H1 (cell line): ENCODE data around the gene CUX1. TPM values are rescaled to one million over a fixed set of nuclear protein-coding genes. Genes with fewer than 3 reads are reported as not detected.

ENCODE experiments used
- CTCF ChIA-PET: fragments of 300-600 bp; sonication (Branson Sonifier 250); formaldehyde crosslinking; loops from one replicate; lab custom pipeline; 2021; ENCODE audit not compliant: partially characterized antibody; lab: Charles Lee
- POLR2A ChIA-PET: fragments of 300-600 bp; sonication (Branson Sonifier 250); formaldehyde crosslinking; loops from one replicate; lab custom pipeline; 2021; ENCODE audit warnings: inconsistent platforms; ENCODE audit not compliant: partially characterized antibody; lab: Charles Lee
- DNase-seq, 2 experiments: peaks; one replicate each; pipeline versions ENCODE4 v3.0.0 to v3.0.0-alpha.2; 2010 to 2022; ENCODE audit warnings: low spot score in 2 of 2, low read depth in 1 of 2, mixed read lengths in 1 of 2
- FAIRE-seq: peaks from 2 replicates; lab custom pipeline; 2011; peaks lifted over from hg19 to GRCh38; lab: Jason Lieb, UNC
- H2AFZ ChIP-seq: 2 replicates; pipeline ENCODE4 v1.8.1; 2012; ENCODE audit warnings: low read length, inconsistent platforms
- H2AK5ac ChIP-seq: 2 replicates; pipeline ENCODE4 v1.6.1; 2013; ENCODE audit warnings: low read depth, low read length
- H2BK120ac ChIP-seq: replicated peaks from 2 replicates; pipeline ENCODE3; 2013; ENCODE audit warnings: low read depth, low read length, inconsistent platforms
- H2BK12ac ChIP-seq: 2 replicates; pipeline ENCODE4 v1.6.1; 2013; ENCODE audit warnings: low read depth, low read length
- H2BK15ac ChIP-seq: 2 replicates; pipeline ENCODE4 v1.6.1; 2013; ENCODE audit warnings: low read length
- H2BK20ac ChIP-seq: 2 replicates; pipeline ENCODE4 v1.6.1; 2013; ENCODE audit warnings: low read length
- H2BK5ac ChIP-seq: 2 replicates; pipeline ENCODE4 v1.6.1; 2013; ENCODE audit warnings: low read depth, low read length
- H3K14ac ChIP-seq: 2 replicates; pipeline ENCODE4 v1.6.1; 2013; ENCODE audit warnings: inconsistent platforms; ENCODE audit not compliant: insufficient read length
- H3K18ac ChIP-seq: 2 replicates; pipeline ENCODE4 v1.6.1; 2013; ENCODE audit warnings: low read length; ENCODE audit errors: extremely low read depth
- H3K23ac ChIP-seq: 2 replicates; pipeline ENCODE4 v1.6.1; 2013; ENCODE audit warnings: inconsistent platforms; ENCODE audit not compliant: insufficient read length
- H3K23me2 ChIP-seq: 2 replicates; pipeline ENCODE4 v1.6.1; 2013; ENCODE audit warnings: low read depth, low read length
- H3K27ac ChIP-seq: 2 replicates; pipeline ENCODE4 v1.6.1; 2011; ENCODE audit warnings: low read depth, low read length, inconsistent platforms
- H3K27me3 ChIP-seq, 4 experiments: replicated peaks in 1 of 4; 1 replicate in 1 of 4; 2 replicates in 3 of 4; pipeline versions ENCODE4 v1.6.1 to v1.8.1; 2011 to 2013; ENCODE audit warnings: low read length in 3 of 4, mild to moderate bottlenecking in 3 of 4, inconsistent platforms in 2 of 4, mixed read lengths in 2 of 4, moderate library complexity in 1 of 4; ENCODE audit not compliant: control insufficient read depth in 3 of 4, insufficient read depth in 3 of 4; ENCODE audit errors: extremely low read depth in 1 of 4
- H3K36me3 ChIP-seq, 4 experiments: 2 replicates each; pipeline versions ENCODE4 v1.6.1 to v1.8.1; 2011 to 2013; ENCODE audit warnings: mild to moderate bottlenecking in 4 of 4, low read length in 3 of 4, moderate library complexity in 2 of 4, control low read depth in 1 of 4, inconsistent platforms in 1 of 4; ENCODE audit not compliant: insufficient read depth in 4 of 4, control insufficient read depth in 2 of 4
- H3K4ac ChIP-seq: replicated peaks from 2 replicates; pipeline ENCODE3; 2013; ENCODE audit warnings: low read length, low read depth, mixed read lengths, inconsistent platforms; ENCODE audit not compliant: insufficient read length
- H3K4me1 ChIP-seq, 4 experiments: replicated peaks in 1 of 4; 1 replicate in 1 of 4; 2 replicates in 3 of 4; pipeline versions ENCODE4 v1.6.1 to v1.8.1; 2011 to 2013; ENCODE audit warnings: low read length in 3 of 4, inconsistent platforms in 2 of 4, mixed read lengths in 1 of 4; ENCODE audit not compliant: insufficient read depth in 4 of 4, control insufficient read depth in 3 of 4
- H3K4me2 ChIP-seq, 2 experiments: 2 replicates each; pipeline versions ENCODE4 v1.6.1 to v1.8.1; 2011 to 2013; ENCODE audit warnings: low read depth in 2 of 2, low read length in 2 of 2, control low read depth in 1 of 2, inconsistent platforms in 1 of 2, mild to moderate bottlenecking in 1 of 2; ENCODE audit not compliant: insufficient read depth in 1 of 2
- H3K4me3 ChIP-seq, 4 experiments: fragments of 200-600, 300-600 bp in 1 of 4; sonication (generic), shearing (Covaris generic), sonication (Bioruptor Twin) in 1 of 4; 2 replicates each; pipeline versions ENCODE4 v1.5.1 to v1.8.1; 2011 to 2016; ENCODE audit warnings: low read length in 4 of 4, low read depth in 3 of 4, control low read depth in 2 of 4, inconsistent platforms in 2 of 4, mild to moderate bottlenecking in 2 of 4, mixed read lengths in 1 of 4, moderate library complexity in 1 of 4; ENCODE audit not compliant: insufficient read depth in 2 of 4; ENCODE audit errors: extremely low read depth in 1 of 4
- H3K56ac ChIP-seq: replicated peaks from 2 replicates; pipeline ENCODE3; 2013; ENCODE audit warnings: low read depth, mild to moderate bottlenecking, mixed read lengths, low read length, inconsistent platforms; ENCODE audit not compliant: insufficient read length
- H3K79me1 ChIP-seq: 2 replicates; pipeline ENCODE4 v1.6.1; 2013; ENCODE audit warnings: low read depth, low read length, control low read depth
- H3K79me2 ChIP-seq, 2 experiments: 2 replicates each; pipeline versions ENCODE4 v1.6.1 to v1.8.1; 2012 to 2013; ENCODE audit warnings: low read length in 2 of 2, mild to moderate bottlenecking in 2 of 2, inconsistent platforms in 1 of 2; ENCODE audit not compliant: insufficient read depth in 2 of 2, control insufficient read depth in 1 of 2
- H3K9ac ChIP-seq, 4 experiments: replicated peaks in 1 of 4; 1 replicate in 1 of 4; 2 replicates in 3 of 4; pipeline versions ENCODE4 v1.6.1 to v1.8.1; 2011 to 2013; ENCODE audit warnings: low read depth in 3 of 4, low read length in 3 of 4, control low read depth in 2 of 4, mild to moderate bottlenecking in 2 of 4, moderate library complexity in 2 of 4, inconsistent platforms in 1 of 4; ENCODE audit errors: extremely low read depth in 1 of 4
- H3K9me3 ChIP-seq, 2 experiments: 2 replicates each; pipeline versions ENCODE4 v1.6.1 to v1.8.1; 2012 to 2013; ENCODE audit warnings: mild to moderate bottlenecking in 2 of 2, moderate library complexity in 2 of 2, control low read depth in 1 of 2, inconsistent platforms in 1 of 2, low read depth in 1 of 2, low read length in 1 of 2, mixed read lengths in 1 of 2; ENCODE audit not compliant: insufficient read depth in 2 of 2
- H4K20me1 ChIP-seq, 2 experiments: replicated peaks in 1 of 2; 2 replicates each; pipeline versions ENCODE3 to v1.8.1; 2011 to 2013; ENCODE audit warnings: inconsistent platforms in 2 of 2, low read length in 2 of 2, mild to moderate bottlenecking in 1 of 2; ENCODE audit not compliant: insufficient read depth in 2 of 2, control insufficient read depth in 1 of 2
- H4K5ac ChIP-seq: 2 replicates; pipeline ENCODE4 v1.6.1; 2013; ENCODE audit warnings: low read length, low read depth, mixed read lengths, inconsistent platforms; ENCODE audit not compliant: insufficient read length
- H4K8ac ChIP-seq: 2 replicates; pipeline ENCODE4 v1.8.0; 2013; ENCODE audit warnings: mild to moderate bottlenecking, moderate library complexity, low read length, inconsistent platforms; ENCODE audit not compliant: insufficient read depth; ENCODE audit errors: extremely low read depth
- H4K91ac ChIP-seq: replicated peaks from 2 replicates; pipeline ENCODE3; 2013; ENCODE audit warnings: low read length, mixed read lengths, inconsistent platforms; ENCODE audit not compliant: insufficient read length
- BCL11A ChIP-seq, 2 experiments: IDR thresholded peaks; one replicate each; pipeline ENCODE4 v1.6.1; 2011; ENCODE audit warnings: low read depth in 2 of 2, low read length in 2 of 2, mild to moderate bottlenecking in 2 of 2
- CREB1 ChIP-seq: IDR thresholded peaks from 2 replicates; pipeline ENCODE4 v1.6.1; 2012; ENCODE audit warnings: inconsistent platforms
- GABPA ChIP-seq: IDR thresholded peaks from 2 replicates; pipeline ENCODE4 v1.6.1; 2011; ENCODE audit warnings: mild to moderate bottlenecking, low read length, moderate library complexity, borderline replicate concordance; ENCODE audit not compliant: insufficient read depth
- HDAC2 ChIP-seq, 2 experiments: fragments of 300-600 bp in 1 of 2; sonication (generic) in 1 of 2; IDR thresholded peaks; 2 replicates each; pipeline ENCODE4 v1.6.1; 2011 to 2012; ENCODE audit warnings: low read depth in 2 of 2, low read length in 2 of 2, mild to moderate bottlenecking in 2 of 2, moderate library complexity in 2 of 2, borderline replicate concordance in 1 of 2, inconsistent platforms in 1 of 2
- HDAC6 ChIP-seq: IDR thresholded peaks from one replicate; pipeline ENCODE4 v1.7.1; 2012; ENCODE audit warnings: low read depth, mild to moderate bottlenecking, inconsistent platforms, low read length, moderate library complexity
- RAD21 ChIP-seq, 2 experiments: IDR thresholded peaks in 1 of 2; conservative IDR thresholded peaks in 1 of 2; 2 replicates each; pipeline ENCODE4 v1.6.1; 2011; ENCODE audit warnings: low read depth in 2 of 2, low read length in 2 of 2, improper control_type of control experiment in 1 of 2, inconsistent platforms in 1 of 2, mild to moderate bottlenecking in 1 of 2, moderate library complexity in 1 of 2
- YY1 ChIP-seq: IDR thresholded peaks from 2 replicates; pipeline ENCODE4 v1.6.1; 2011; ENCODE audit warnings: low read depth, mild to moderate bottlenecking, low read length
- WGBS, 2 experiments: shearing (Covaris generic) in 1 of 2; methylation state at CpG; one replicate each; pipeline versions ENCODE4 v1.1.6 to v1.1.7; 2013 to 2015; ENCODE audit warnings: low lambda C conversion rate in 2 of 2, mixed read lengths in 2 of 2, inconsistent platforms in 1 of 2, low coverage in 1 of 2, missing lambda C conversion rate in 1 of 2; ENCODE audit not compliant: insufficient replicate concordance in 2 of 2, insufficient coverage in 1 of 2, insufficient read length in 1 of 2; ENCODE audit errors: extremely low coverage in 1 of 2, missing lambda C conversion rate in 1 of 2; 5-methylcytosine and 5-hydroxymethylcytosine counted together
- polyA plus RNA-seq, 7 experiments: library from polyadenylated mRNA; depleted of rRNA in 3 of 7; stranded (reverse) in 5 of 7; unstranded in 2 of 7; fragments of >200 nt in 5 of 7; fragments of 200-250 nt in 2 of 7; gene quantifications; 1 replicate in 5 of 7; 2 replicates in 1 of 7; 4 replicates in 1 of 7; pipeline versions ENCODE4 v1.2.1 to v1.2.3, GENCODE V29; 2011 to 2013; ENCODE audit warnings: missing spikeins in 2 of 7, mixed read lengths in 2 of 7
- total RNA-seq: library from RNA; stranded (reverse); fragmentation: NEBNext Ultra II Directional; extraction: Animal tissue kit (Norgen Biotek cat#: 25700); gene quantifications from 2 replicates; pipeline ENCODE4 v1.2.1, GENCODE V29; 2021
- TF ChIP-seq, protein P1 (sequence below): IDR thresholded peaks from 2 replicates; pipeline ENCODE4 v1.6.1; 2012; ENCODE audit warnings: low read length, inconsistent platforms
- TF ChIP-seq, protein P2 (sequence below): IDR thresholded peaks from 2 replicates; pipeline ENCODE4 v1.6.1; 2011; ENCODE audit warnings: low read depth, mild to moderate bottlenecking, low read length; ENCODE audit not compliant: insufficient read depth

Gene CUX1
- total and polyA plus RNA-seq, 2 of the 8 experiments (the other 6 are each of a cell fraction or from before 2014, with no cell fraction given) = 21.6 to 65.9 TPM

DNA sequence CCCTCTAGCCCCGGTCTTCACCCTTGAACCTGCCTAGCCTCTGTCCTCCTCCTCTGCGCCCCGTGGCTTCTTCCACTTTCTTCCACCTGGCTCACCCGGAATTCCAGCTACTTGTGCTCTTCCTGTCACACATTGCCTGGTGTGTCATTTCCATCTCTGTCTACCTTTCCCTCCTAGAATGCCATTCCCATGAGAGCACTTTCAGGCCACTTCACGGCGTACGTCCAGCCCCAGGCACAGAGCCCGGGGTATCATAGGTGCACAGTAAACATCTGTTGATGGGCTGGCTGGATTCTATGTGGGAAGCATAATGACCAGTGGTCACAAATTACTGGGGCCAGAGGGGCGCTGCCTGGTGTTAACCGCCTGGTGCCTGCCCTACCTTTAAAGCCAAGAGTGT lies 161.3 kb downstream of the CUX1 start:
- Histone ChIP-seq H3K23ac (no peak overlapping the region), H2BK5ac (peak overlapping the region; percentile 30; the same call in 1 of the 2 replicates), H2BK15ac (no peak overlapping the region; the same call in 1 of the 2 replicates), H3K23me2 (no peaks in the 10 kb centered on the region), H3K79me2 (peaks cover 0 to 54% of the 10 kb centered on the region in 2 experiments; a peak in 2 of 4 replicates), H3K4ac (no peak overlapping the region), H3K14ac (no peak overlapping the region), H3K36me3 (no peaks in the 10 kb centered on the region; a peak in 1 of 8 replicates), H4K91ac (no peak overlapping the region), H2BK12ac (no peak overlapping the region), H3K79me1 (peaks cover 6% of the 10 kb centered on the region; the same call in 1 of the 2 replicates), H2BK120ac (no peak overlapping the region)
- no peak for FAIRE-seq
- WGBS, 2 experiments = 84% methylated on average over 10 of the region's 10 CpGs; no CpG with 5 or more reads in 1 of the 2 experiments
- CTCF ChIA-PET = interaction anchor here (0.6 kb wide), 1 partner anchor 105 kb away, joined by 3 read pairs; no protein-coding TSS in a partner anchor
- TF ChIP-seq RAD21 (IDR thresholded peaks at IDR 0.05 in 1 of 2, conservative IDR thresholded peaks at IDR 0.05 in 1 of 2; ENCODE audit: low read depth in 2 of 2, low read length in 2 of 2) (no peak), GABPA (no peak), YY1 (no peak), CREB1 (no peak), BCL11A (IDR thresholded peaks at IDR 0.05; ENCODE audit: low read depth in 2 of 2, low read length in 2 of 2) (no peak), HDAC2 (IDR thresholded peaks at IDR 0.05; ENCODE audit: borderline replicate concordance in 1 of 2, low read depth in 2 of 2, low read length in 2 of 2) (no peak), HDAC6 (no peak)
- TF ChIP-seq, protein P1, sequence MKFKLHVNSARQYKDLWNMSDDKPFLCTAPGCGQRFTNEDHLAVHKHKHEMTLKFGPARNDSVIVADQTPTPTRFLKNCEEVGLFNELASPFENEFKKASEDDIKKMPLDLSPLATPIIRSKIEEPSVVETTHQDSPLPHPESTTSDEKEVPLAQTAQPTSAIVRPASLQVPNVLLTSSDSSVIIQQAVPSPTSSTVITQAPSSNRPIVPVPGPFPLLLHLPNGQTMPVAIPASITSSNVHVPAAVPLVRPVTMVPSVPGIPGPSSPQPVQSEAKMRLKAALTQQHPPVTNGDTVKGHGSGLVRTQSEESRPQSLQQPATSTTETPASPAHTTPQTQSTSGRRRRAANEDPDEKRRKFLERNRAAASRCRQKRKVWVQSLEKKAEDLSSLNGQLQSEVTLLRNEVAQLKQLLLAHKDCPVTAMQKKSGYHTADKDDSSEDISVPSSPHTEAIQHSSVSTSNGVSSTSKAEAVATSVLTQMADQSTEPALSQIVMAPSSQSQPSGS = no peak
- TF ChIP-seq, protein P2, sequence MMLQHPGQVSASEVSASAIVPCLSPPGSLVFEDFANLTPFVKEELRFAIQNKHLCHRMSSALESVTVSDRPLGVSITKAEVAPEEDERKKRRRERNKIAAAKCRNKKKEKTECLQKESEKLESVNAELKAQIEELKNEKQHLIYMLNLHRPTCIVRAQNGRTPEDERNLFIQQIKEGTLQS = no peak
- TF ChIP-seq, all 59 proteins: peak for 0
- Histone ChIP-seq H2AFZ (no peak overlapping the region), H4K5ac (no peak overlapping the region), H3K9me3 (0 out of 4 replicates have a peak, but pooled peaks cover 0 to 4% of the 10 kb centered on the region in 2 experiments), H4K20me1 (peaks cover 2% of the 10 kb centered on the region in 2 experiments), H3K27me3 (no peaks in the 10 kb centered on the region), H3K56ac (no peak overlapping the region), H3K4me1 (no peaks in the 10 kb centered on the region), H3K9ac (no peak overlapping the region), H3K4me2 (no peak overlapping the region), H2AK5ac (no peak overlapping the region), H3K4me3 (no peak overlapping the region), H3K27ac (no peak overlapping the region), H4K8ac (peak overlapping the region; percentile 11; the same call in 1 of the 2 replicates), H3K18ac (no peak overlapping the region), H2BK20ac (no peak overlapping the region)
- no peak for DNase-seq
- POLR2A ChIA-PET = no interaction called here
